Hepatocyte (in vitro differentiated cells): ENCODE measurements around the gene FHOD3.

Source experiments
- CTCF ChIP-seq: fragments of 200-600 bp; sonication (generic); IDR thresholded peaks from 2 replicates; pipeline ENCODE4 v1.5.1; 2016; ENCODE audit warnings: antibody characterized with exemption, mild to moderate bottlenecking; ENCODE audit not compliant: poor library complexity
- EZH2 ChIP-seq: fragments of 200-600 bp; sonication (generic); IDR thresholded peaks from 2 replicates; pipeline ENCODE4 v1.6.1; 2016; ENCODE audit warnings: antibody characterized with exemption, mild to moderate bottlenecking, borderline replicate concordance
- EZH2phosphoT487 ChIP-seq: fragments of 200-600 bp; sonication (generic); IDR thresholded peaks from one replicate; pipeline ENCODE4 v1.6.1; 2018; ENCODE audit warnings: antibody characterized with exemption, mild to moderate bottlenecking, low read depth, moderate library complexity; ENCODE audit not compliant: unreplicated experiment, severe bottlenecking

GRCh38 chr18:36465276-36465675, 167.8 kb downstream of the FHOD3 start:
- no peak for TF ChIP-seq CTCF
- no peak for TF ChIP-seq EZH2
- TF ChIP-seq EZH2phosphoT487 = no peak
